Keratinocyte (primary cell): Measurements from ENCODE around the gene TCN2.

Experiments used
- EZH2 ChIP-seq: IDR thresholded peaks from one replicate; pipeline ENCODE4 v1.6.1; 2012; ENCODE audit warnings: inconsistent platforms, mild to moderate bottlenecking, low read length, moderate library complexity
- TF ChIP-seq, protein P1 (sequence below), 3 experiments: IDR thresholded peaks in 1 of 3; conservative IDR thresholded peaks in 1 of 3; optimal IDR thresholded peaks in 1 of 3; 2 replicates in 2 of 3; 3 replicates in 1 of 3; pipeline versions ENCODE3 to v1.5.1; 2011; ENCODE audit warnings: low read length in 3 of 3, mild to moderate bottlenecking in 3 of 3, moderate library complexity in 2 of 3, control low read depth in 1 of 3, inconsistent platforms in 1 of 3; ENCODE audit not compliant: insufficient read depth in 2 of 3; ENCODE audit errors: extremely low read depth in 1 of 3

DNA sequence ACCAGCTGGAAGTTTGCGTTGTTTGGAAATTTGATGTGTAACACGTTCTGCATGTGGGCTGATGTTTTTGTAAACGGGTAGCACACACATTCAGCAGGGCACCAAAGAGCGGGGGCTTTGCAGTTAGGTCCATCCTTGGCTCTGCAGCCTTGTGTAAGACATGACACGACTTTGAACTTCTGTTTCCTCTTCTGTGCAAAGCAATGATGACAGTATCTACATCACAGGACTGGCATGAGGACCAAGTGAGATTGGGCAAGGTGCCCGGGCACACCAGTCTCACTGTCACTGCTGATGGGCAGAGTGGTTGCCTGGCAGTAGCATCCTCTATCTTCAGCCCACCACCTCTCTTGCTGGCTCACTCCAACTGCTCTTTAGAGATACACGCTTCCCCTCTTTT, 3.3 kb downstream of the TCN2 start:
- TF ChIP-seq, protein P1, sequence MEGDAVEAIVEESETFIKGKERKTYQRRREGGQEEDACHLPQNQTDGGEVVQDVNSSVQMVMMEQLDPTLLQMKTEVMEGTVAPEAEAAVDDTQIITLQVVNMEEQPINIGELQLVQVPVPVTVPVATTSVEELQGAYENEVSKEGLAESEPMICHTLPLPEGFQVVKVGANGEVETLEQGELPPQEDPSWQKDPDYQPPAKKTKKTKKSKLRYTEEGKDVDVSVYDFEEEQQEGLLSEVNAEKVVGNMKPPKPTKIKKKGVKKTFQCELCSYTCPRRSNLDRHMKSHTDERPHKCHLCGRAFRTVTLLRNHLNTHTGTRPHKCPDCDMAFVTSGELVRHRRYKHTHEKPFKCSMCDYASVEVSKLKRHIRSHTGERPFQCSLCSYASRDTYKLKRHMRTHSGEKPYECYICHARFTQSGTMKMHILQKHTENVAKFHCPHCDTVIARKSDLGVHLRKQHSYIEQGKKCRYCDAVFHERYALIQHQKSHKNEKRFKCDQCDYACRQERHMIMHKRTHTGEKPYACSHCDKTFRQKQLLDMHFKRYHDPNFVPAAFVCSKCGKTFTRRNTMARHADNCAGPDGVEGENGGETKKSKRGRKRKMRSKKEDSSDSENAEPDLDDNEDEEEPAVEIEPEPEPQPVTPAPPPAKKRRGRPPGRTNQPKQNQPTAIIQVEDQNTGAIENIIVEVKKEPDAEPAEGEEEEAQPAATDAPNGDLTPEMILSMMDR (optimal IDR thresholded peaks at IDR 0.05 in 1 of 3, IDR thresholded peaks at IDR 0.05 in 1 of 3, conservative IDR thresholded peaks at IDR 0.05 in 1 of 3; ENCODE audit: extremely low read depth in 1 of 3, insufficient read depth in 2 of 3, low read length in 3 of 3), result no peak
- TF ChIP-seq EZH2, result no peak
